ENCODE data around the gene SHC3.

The SHC3 gene

GRCh38 chr9:89022902-89023301 is 155.7 kb downstream of the SHC3 start:
- H4K8ac ChIP-seq (ENCODE audit: low read depth, low read length) = no peak overlapping the region
- no peak overlapping the region for H3K23ac ChIP-seq (ENCODE audit: low read length)
- H3K79me2 ChIP-seq (ENCODE audit: control insufficient read depth, insufficient read depth, low read length, poor library complexity) = no peaks in the 10 kb centered on the region
- H3K9ac ChIP-seq (ENCODE audit: low read length) = no peak overlapping the region
- H3K4me2 ChIP-seq (ENCODE audit: low read length) = no peak overlapping the region
- H3K27ac ChIP-seq (ENCODE audit: low read depth, low read length) = peak overlapping the region; percentile 54
- peaks cover 2% of the 10 kb centered on the region for H3K9me3 ChIP-seq (ENCODE audit: insufficient read depth, low read depth, low read length)
- no CpG with 5 or more reads among the region's 2 CpGs for WGBS (ENCODE audit: extremely low coverage, insufficient coverage, insufficient read length)
- no peak overlapping the region for H2AFZ ChIP-seq (ENCODE audit: insufficient read depth, low read length, poor library complexity)
- H2AK5ac ChIP-seq (ENCODE audit: low read length) = no peak overlapping the region
- H2BK12ac ChIP-seq (ENCODE audit: low read length) = no peak overlapping the region
- no peaks in the 10 kb centered on the region for H3K27me3 ChIP-seq (ENCODE audit: insufficient read depth, low read length)
- no peak overlapping the region for H2BK5ac ChIP-seq (ENCODE audit: low read depth, low read length, poor library complexity)
- no peak overlapping the region for H3K4ac ChIP-seq (ENCODE audit: low read depth, low read length)
- H3K4me1 ChIP-seq (ENCODE audit: control insufficient read depth in 1 of 2, insufficient read depth in 2 of 2, low read length in 2 of 2) = peaks cover 14 to 21% of the 10 kb centered on the region in 2 experiments
- H3K36me3 ChIP-seq (ENCODE audit: control insufficient read depth in 1 of 2, insufficient read depth in 2 of 2, low read length in 2 of 2) = no peaks in the 10 kb centered on the region
- no peak overlapping the region for H4K12ac ChIP-seq (ENCODE audit: low read depth, low read length)
- H3K14ac ChIP-seq (ENCODE audit: low read length) = no peak overlapping the region
- no peak overlapping the region for H2BK120ac ChIP-seq (ENCODE audit: insufficient read depth, low read length, poor library complexity)
- H3K79me1 ChIP-seq (ENCODE audit: low read length) = peaks cover 10% of the 10 kb centered on the region
- no peak overlapping the region for H4K91ac ChIP-seq (ENCODE audit: low read depth, low read length)
- no peak overlapping the region for H3K18ac ChIP-seq (ENCODE audit: low read length)
- no peak overlapping the region for H3K4me3 ChIP-seq (ENCODE audit: low read depth, low read length)
- DNase-seq = no peak

- H4K12ac ChIP-seq (ENCODE audit: low read depth, low read length) = no peak overlapping the region
- no peak overlapping the region for H3K4ac ChIP-seq (ENCODE audit: low read depth, low read length)
- peak overlapping the region; percentile 47 for H2BK5ac ChIP-seq (ENCODE audit: low read depth, low read length, poor library complexity)
- H3K9ac ChIP-seq (ENCODE audit: low read length) = no peak overlapping the region
- H3K79me1 ChIP-seq (ENCODE audit: low read length) = peaks cover 10% of the 10 kb centered on the region
- peak overlapping the region; percentile 31 for H3K4me2 ChIP-seq (ENCODE audit: low read length)
- peak overlapping the region; percentile 49 for H4K91ac ChIP-seq (ENCODE audit: low read depth, low read length)
- no peak overlapping the region for H3K23ac ChIP-seq (ENCODE audit: low read length)
- peak overlapping the region; percentile 40 for H4K8ac ChIP-seq (ENCODE audit: low read depth, low read length)
- peak overlapping the region; percentile 2 for H2BK12ac ChIP-seq (ENCODE audit: low read length)
- no peak overlapping the region for H3K4me3 ChIP-seq (ENCODE audit: low read depth, low read length)
- H3K27me3 ChIP-seq (ENCODE audit: insufficient read depth, low read length) = no peaks in the 10 kb centered on the region
- H3K18ac ChIP-seq (ENCODE audit: low read length) = peak overlapping the region; percentile 12
- peak overlapping the region; percentile 4 for H2BK120ac ChIP-seq (ENCODE audit: insufficient read depth, low read length, poor library complexity)
- H2AFZ ChIP-seq (ENCODE audit: insufficient read depth, low read length, poor library complexity) = no peak overlapping the region
- H3K9me3 ChIP-seq (ENCODE audit: insufficient read depth, low read depth, low read length) = peaks cover 2% of the 10 kb centered on the region
- no peaks in the 10 kb centered on the region for H3K79me2 ChIP-seq (ENCODE audit: control insufficient read depth, insufficient read depth, low read length, poor library complexity)
- peaks cover 14 to 21% of the 10 kb centered on the region in 2 experiments for H3K4me1 ChIP-seq (ENCODE audit: control insufficient read depth in 1 of 2, insufficient read depth in 2 of 2, low read length in 2 of 2)
- no CpG with 5 or more reads among the region's 15 CpGs for WGBS (ENCODE audit: extremely low coverage, insufficient coverage, insufficient read length)
- peak in 1 of 2 donors; percentile 21 for DNase-seq
- peak overlapping the region; percentile 16 for H3K14ac ChIP-seq (ENCODE audit: low read length)
- H3K27ac ChIP-seq (ENCODE audit: low read depth, low read length) = peak overlapping the region; percentile 54
- H2AK5ac ChIP-seq (ENCODE audit: low read length) = no peak overlapping the region
- no peaks in the 10 kb centered on the region for H3K36me3 ChIP-seq (ENCODE audit: control insufficient read depth in 1 of 2, insufficient read depth in 2 of 2, low read length in 2 of 2)
Measured at GRCh38 chr9:89022001-89022759, 156.4 kb downstream of the SHC3 start.

GRCh38 chr9:89021154-89021803 is 157.3 kb downstream of the SHC3 start:
- Histone ChIP-seq H2BK120ac (ENCODE audit: insufficient read depth, low read length, poor library complexity) (peak overlapping the region; percentile 4), H2BK5ac (ENCODE audit: low read depth, low read length, poor library complexity) (peak overlapping the region; percentile 47), H3K23ac (ENCODE audit: low read length) (no peak overlapping the region), H3K4ac (ENCODE audit: low read depth, low read length) (no peak overlapping the region), H3K4me1 (ENCODE audit: control insufficient read depth in 1 of 2, insufficient read depth in 2 of 2, low read length in 2 of 2) (peaks cover 11 to 21% of the 10 kb centered on the region in 2 experiments), H3K79me1 (ENCODE audit: low read length) (peaks cover 10% of the 10 kb centered on the region), H3K4me3 (ENCODE audit: low read depth, low read length) (no peak overlapping the region), H3K14ac (ENCODE audit: low read length) (peak overlapping the region; percentile 5), H3K36me3 (ENCODE audit: control insufficient read depth in 1 of 2, insufficient read depth in 2 of 2, low read length in 2 of 2) (no peaks in the 10 kb centered on the region), H2BK12ac (ENCODE audit: low read length) (peak overlapping the region; percentile 31), H2AK5ac (ENCODE audit: low read length) (no peak overlapping the region), H4K8ac (ENCODE audit: low read depth, low read length) (no peak overlapping the region), H3K9me3 (ENCODE audit: insufficient read depth, low read depth, low read length) (peaks cover 2% of the 10 kb centered on the region), H3K18ac (ENCODE audit: low read length) (peak overlapping the region; percentile 8), H4K91ac (ENCODE audit: low read depth, low read length) (peak overlapping the region; percentile 49), H4K12ac (ENCODE audit: low read depth, low read length) (no peak overlapping the region), H3K4me2 (ENCODE audit: low read length) (no peak overlapping the region), H3K27me3 (ENCODE audit: insufficient read depth, low read length) (no peaks in the 10 kb centered on the region), H3K9ac (ENCODE audit: low read length) (no peak overlapping the region), H2AFZ (ENCODE audit: insufficient read depth, low read length, poor library complexity) (no peak overlapping the region), H3K27ac (ENCODE audit: low read depth, low read length) (peak overlapping the region; percentile 41), H3K79me2 (ENCODE audit: control insufficient read depth, insufficient read depth, low read length, poor library complexity) (no peaks in the 10 kb centered on the region)
- WGBS (ENCODE audit: extremely low coverage, insufficient coverage, insufficient read length) = no CpG with 5 or more reads among the region's 8 CpGs
- DNase-seq = peak in 1 of 2 donors; percentile 8

DNA sequence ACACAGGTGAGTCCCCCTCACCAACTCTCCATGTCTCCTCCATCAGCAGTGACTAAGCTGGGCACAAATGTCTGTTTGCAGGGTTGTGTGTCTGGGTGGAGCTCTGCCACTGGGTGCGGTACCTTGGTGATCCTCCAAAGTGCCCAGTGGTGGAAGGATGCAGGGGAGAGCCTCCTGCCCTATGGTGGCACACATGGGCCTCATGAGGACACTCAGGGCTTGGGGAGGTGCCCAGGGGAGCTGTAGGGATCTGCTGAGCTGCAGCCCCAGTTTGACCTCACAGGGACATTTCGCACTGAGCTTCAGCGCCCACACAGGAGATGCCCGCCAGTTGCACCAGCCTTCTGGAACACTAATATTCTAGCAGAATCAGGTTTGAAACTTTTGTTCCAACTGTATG is 157.9 kb downstream of the SHC3 start:
- H2AK5ac ChIP-seq (ENCODE audit: low read length) = no peak overlapping the region
- H3K4me2 ChIP-seq (ENCODE audit: low read length) = no peak overlapping the region
- no peak overlapping the region for H3K4me3 ChIP-seq (ENCODE audit: low read depth, low read length)
- H2BK5ac ChIP-seq (ENCODE audit: low read depth, low read length, poor library complexity) = no peak overlapping the region
- H3K4ac ChIP-seq (ENCODE audit: low read depth, low read length) = no peak overlapping the region
- H3K23ac ChIP-seq (ENCODE audit: low read length) = no peak overlapping the region
- H4K91ac ChIP-seq (ENCODE audit: low read depth, low read length) = peak overlapping the region; percentile 3
- peaks cover 10% of the 10 kb centered on the region for H3K79me1 ChIP-seq (ENCODE audit: low read length)
- H3K36me3 ChIP-seq (ENCODE audit: control insufficient read depth in 1 of 2, insufficient read depth in 2 of 2, low read length in 2 of 2) = no peaks in the 10 kb centered on the region
- no peak overlapping the region for H4K8ac ChIP-seq (ENCODE audit: low read depth, low read length)
- H3K18ac ChIP-seq (ENCODE audit: low read length) = no peak overlapping the region
- H3K9me3 ChIP-seq (ENCODE audit: insufficient read depth, low read depth, low read length) = peaks cover 2% of the 10 kb centered on the region
- no peak overlapping the region for H2BK12ac ChIP-seq (ENCODE audit: low read length)
- H3K27me3 ChIP-seq (ENCODE audit: insufficient read depth, low read length) = no peaks in the 10 kb centered on the region
- H4K12ac ChIP-seq (ENCODE audit: low read depth, low read length) = no peak overlapping the region
- H3K9ac ChIP-seq (ENCODE audit: low read length) = no peak overlapping the region
- peaks cover 11 to 21% of the 10 kb centered on the region in 2 experiments for H3K4me1 ChIP-seq (ENCODE audit: control insufficient read depth in 1 of 2, insufficient read depth in 2 of 2, low read length in 2 of 2)
- no peak for DNase-seq
- H2AFZ ChIP-seq (ENCODE audit: insufficient read depth, low read length, poor library complexity) = no peak overlapping the region
- no peaks in the 10 kb centered on the region for H3K79me2 ChIP-seq (ENCODE audit: control insufficient read depth, insufficient read depth, low read length, poor library complexity)
- no peak overlapping the region for H2BK120ac ChIP-seq (ENCODE audit: insufficient read depth, low read length, poor library complexity)
- WGBS (ENCODE audit: extremely low coverage, insufficient coverage, insufficient read length) = no CpG with 5 or more reads among the region's 4 CpGs
- H3K14ac ChIP-seq (ENCODE audit: low read length) = no peak overlapping the region
- no peak overlapping the region for H3K27ac ChIP-seq (ENCODE audit: low read depth, low read length)

Measured in trophoblast cell (in vitro differentiated cells and primary cell).